Measurements from ENCODE around the gene ARFIP1. TPM values are rescaled to one million over a fixed set of nuclear protein-coding genes. Genes with fewer than 3 reads are reported as not detected.

ARFIP1 gene
- total RNA-seq, result 10 to 100 TPM; 34.3 to 45.1 (median 42.1) TPM

- Histone ChIP-seq H3K9me3 (no peaks in the 10 kb centered on the region), H3K4me1 (peaks cover 3 to 12% of the 10 kb centered on the region in 2 donors), H3K4me3 (replicated peaks in 1 of 3) (peak within 1 kb of the TSS; percentile 21 to 92 (median 54)), H3K36me3 (no peaks in the 10 kb centered on the region), H3K27ac (peak within 1 kb of the TSS; percentile 79 to 87 (median 86)), H3K27me3 (no peaks in the 10 kb centered on the region)
- DNase-seq, result peak; percentile 98
- peak in 3 of 6 experiments; percentile 18 to 37 (median 23) for TF ChIP-seq CTCF (IDR thresholded peaks at IDR 0.05)
- TF ChIP-seq POLR2A (IDR thresholded peaks at IDR 0.05), result peak in 1 of 2 donors; percentile 72
- intact Hi-C loops (cut with DNase I), result no loop called here
- WGBS, 2 donors, result 0 to 1% methylated on average over 25 to 53 of the region's 55 CpGs
Measured at GRCh38 chr4:152779513-152780266, at the start of gene ARFIP1, which contains the start of gene TIGD4. Gene ARFIP1 (plus strand): TSS chr4:152779954. CDS start chr4:152829634, 49,680 bp downstream. Gene TIGD4 (minus strand): TSS chr4:152779730. CDS start chr4:152771004, 8,726 bp downstream.

- no peak overlapping the region for H3K27ac ChIP-seq
- no peaks in the 10 kb centered on the region for H3K27me3 ChIP-seq
- H3K4me1 ChIP-seq, result no peaks in the 10 kb centered on the region
- DNase-seq, result no peak
- WGBS, 2 donors, result 94 to 95% methylated on average over 2 of the region's 2 CpGs
- H3K36me3 ChIP-seq, result no peaks in the 10 kb centered on the region
- TF ChIP-seq CTCF (IDR thresholded peaks at IDR 0.05) (no peak), POLR2A (IDR thresholded peaks at IDR 0.05) (no peak)
- H3K9me3 ChIP-seq, result no peaks in the 10 kb centered on the region
- H3K4me3 ChIP-seq (replicated peaks in 1 of 3), result no peak overlapping the region
- intact Hi-C loops (cut with DNase I), result no loop called here
Measured at GRCh38 chr4:152731997-152732396, 47.8 kb upstream of the ARFIP1 start.

GRCh38 chr4:152734015-152734698, 45.6 kb upstream of the ARFIP1 start:
- TF ChIP-seq POLR2A (IDR thresholded peaks at IDR 0.05) (no peak), CTCF (IDR thresholded peaks at IDR 0.05) (no peak)
- intact Hi-C loops (cut with DNase I), result no loop called here

GRCh38 chr4:152734699-152735050, 45.1 kb upstream of the ARFIP1 start:
- Histone ChIP-seq H3K27ac (no peak overlapping the region), H3K9me3 (no peaks in the 10 kb centered on the region), H3K4me1 (no peaks in the 10 kb centered on the region), H3K36me3 (no peaks in the 10 kb centered on the region), H3K27me3 (no peaks in the 10 kb centered on the region), H3K4me3 (replicated peaks in 1 of 3) (no peak overlapping the region)
- WGBS, 2 donors, result 72% methylated on average over 3 of the region's 3 CpGs
- no peak for TF ChIP-seq CTCF (IDR thresholded peaks at IDR 0.05)
- TF ChIP-seq POLR2A (IDR thresholded peaks at IDR 0.05), result no peak
- no peak for DNase-seq
- intact Hi-C loops (cut with DNase I), result no loop called here

More at GRCh38 chr4:152734015-152734698, 45.6 kb upstream of the ARFIP1 start:
- 77 to 82% methylated on average over 5 of the region's 5 CpGs for WGBS, 2 donors
- H3K27ac ChIP-seq, result no peak overlapping the region
- no peak for DNase-seq
- no peak overlapping the region for H3K4me3 ChIP-seq (replicated peaks in 1 of 3)
- H3K27me3 ChIP-seq, result no peaks in the 10 kb centered on the region
- H3K9me3 ChIP-seq, result no peaks in the 10 kb centered on the region
- H3K36me3 ChIP-seq, result no peaks in the 10 kb centered on the region
- no peaks in the 10 kb centered on the region for H3K4me1 ChIP-seq

- no peak for DNase-seq
- H3K9me3 ChIP-seq, result no peaks in the 10 kb centered on the region
- no peaks in the 10 kb centered on the region for H3K4me1 ChIP-seq
- H3K36me3 ChIP-seq, result no peaks in the 10 kb centered on the region
- TF ChIP-seq CTCF (IDR thresholded peaks at IDR 0.05) (peak in 3 of 6 experiments; percentile 51 to 58 (median 56)), POLR2A (IDR thresholded peaks at IDR 0.05) (no peak)
- intact Hi-C loops (cut with DNase I), result no loop called here
- 11 to 14% methylated on average over 2 of the region's 2 CpGs for WGBS, 2 donors
- no peak overlapping the region for H3K27ac ChIP-seq
- no peak overlapping the region for H3K4me3 ChIP-seq (replicated peaks in 1 of 3)
- no peaks in the 10 kb centered on the region for H3K27me3 ChIP-seq
Measured at GRCh38 chr4:152735396-152735859, 44.3 kb upstream of the ARFIP1 start.
